ENCODE results near the gene DNAAF6.

- TF ChIP-seq CTCF (IDR thresholded peaks at IDR 0.05) (no peak), POLR2AphosphoS5 (IDR thresholded peaks at IDR 0.05) (no peak), EP300 (IDR thresholded peaks at IDR 0.05) (no peak)
These were observed 20.3 kb downstream of the DNAAF6 start for GRCh38 chrX:107226757-107227156.

Measured in stomach (tissue), 4 donors.